ENCODE results near the gene SLC40A1. TPM values are rescaled to one million over a fixed set of nuclear protein-coding genes. Genes with fewer than 3 reads are reported as not detected.

SLC40A1 gene
- total and polyA plus RNA-seq, 3 donors from 2014 or later: 52.3 to 64.0 (median 58.7) TPM

DNA sequence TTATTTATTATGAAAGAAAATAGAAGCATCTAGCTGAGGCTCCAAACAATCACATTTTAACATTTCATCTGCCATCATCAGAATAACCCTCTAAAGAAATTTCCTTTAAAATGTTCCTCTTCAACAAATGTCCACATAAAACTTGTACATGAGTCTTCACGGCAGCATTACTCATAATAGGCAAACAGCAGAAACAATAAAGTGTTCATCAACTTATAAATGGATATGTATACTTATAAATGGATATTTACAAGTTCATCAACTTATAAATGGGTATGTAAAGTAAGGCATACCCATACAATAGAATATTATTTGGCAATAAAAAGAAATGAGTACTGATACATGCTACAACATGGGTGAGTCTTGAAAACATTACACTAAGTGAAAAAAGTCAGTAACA, 47.2 kb upstream of the SLC40A1 start:
- Histone ChIP-seq H3K9me3 (no peaks in the 10 kb centered on the region), H3K4me1 (no peaks in the 10 kb centered on the region), H3K27me3 (no peaks in the 10 kb centered on the region), H3K27ac (no peak overlapping the region), H3K4me3 (no peak overlapping the region), H3K36me3 (ENCODE audit: low read depth, missing control alignments) (no peaks in the 10 kb centered on the region)
- no peak for TF ChIP-seq POLR2A (IDR thresholded peaks at IDR 0.05)
- TF ChIP-seq CTCF (IDR thresholded peaks at IDR 0.05): no peak
- intact Hi-C loops (cut with DNase I; ENCODE audit: low total_unique reads): no loop called here
- DNase-seq: no peak
- 97% methylated on average over 1 of the region's 1 CpG for WGBS, 2 donors

GRCh38 chr2:189625636-189626035, 45.0 kb upstream of the SLC40A1 start:
- DNase-seq: no peak
- WGBS, 2 donors: 85 to 95% methylated on average over 2 of the region's 2 CpGs
- no peak for TF ChIP-seq CTCF (IDR thresholded peaks at IDR 0.05)
- TF ChIP-seq POLR2A (IDR thresholded peaks at IDR 0.05): no peak
- intact Hi-C loops (cut with DNase I; ENCODE audit: low total_unique reads): no loop called here
- Histone ChIP-seq H3K27me3 (no peaks in the 10 kb centered on the region), H3K9me3 (no peaks in the 10 kb centered on the region), H3K4me3 (no peak overlapping the region), H3K36me3 (ENCODE audit: low read depth, missing control alignments) (no peaks in the 10 kb centered on the region), H3K4me1 (no peaks in the 10 kb centered on the region), H3K27ac (no peak overlapping the region)

- Histone ChIP-seq H3K9me3 (no peaks in the 10 kb centered on the region), H3K4me3 (no peak overlapping the region), H3K4me1 (no peaks in the 10 kb centered on the region), H3K27ac (no peak overlapping the region), H3K27me3 (no peaks in the 10 kb centered on the region), H3K36me3 (ENCODE audit: low read depth, missing control alignments) (no peaks in the 10 kb centered on the region)
- WGBS, 2 donors: 84 to 93% methylated on average over 3 of the region's 3 CpGs
- TF ChIP-seq CTCF (IDR thresholded peaks at IDR 0.05): no peak
- TF ChIP-seq POLR2A (IDR thresholded peaks at IDR 0.05): no peak
- DNase-seq: no peak
- intact Hi-C loops (cut with DNase I; ENCODE audit: low total_unique reads): no loop called here
These were observed 44.2 kb upstream of the SLC40A1 start for GRCh38 chr2:189624648-189625355.

DNA sequence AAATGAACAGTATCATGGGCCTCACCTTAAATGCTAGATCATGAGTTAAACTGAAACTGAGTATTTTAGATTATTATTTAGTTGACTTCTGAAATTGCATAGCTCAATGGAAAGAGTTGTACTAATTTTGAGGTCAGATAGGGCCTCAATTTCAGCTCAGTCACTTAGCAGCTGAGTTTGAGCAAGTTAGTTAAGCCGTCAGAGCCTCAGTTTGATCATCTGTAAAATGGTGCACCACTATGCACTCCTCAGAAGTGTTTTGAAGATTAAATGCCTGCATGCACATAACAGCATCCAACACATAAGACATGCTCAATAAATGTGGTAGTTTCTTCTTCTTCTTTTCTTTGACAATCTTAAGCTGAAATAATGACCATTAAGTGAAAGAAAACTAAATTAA, 42.5 kb upstream of the SLC40A1 start:
- DNase-seq: no peak
- no peak overlapping the region for H3K4me3 ChIP-seq
- no peak overlapping the region for H3K27ac ChIP-seq
- H3K4me1 ChIP-seq: no peaks in the 10 kb centered on the region
- WGBS, 2 donors: 91 to 93% methylated on average over 1 of the region's 1 CpG
- no peaks in the 10 kb centered on the region for H3K9me3 ChIP-seq
- H3K27me3 ChIP-seq: no peaks in the 10 kb centered on the region
- intact Hi-C loops (cut with DNase I; ENCODE audit: low total_unique reads): no loop called here
- TF ChIP-seq CTCF (IDR thresholded peaks at IDR 0.05) (no peak), POLR2A (IDR thresholded peaks at IDR 0.05) (no peak)
- H3K36me3 ChIP-seq (ENCODE audit: low read depth, missing control alignments): no peaks in the 10 kb centered on the region

DNA sequence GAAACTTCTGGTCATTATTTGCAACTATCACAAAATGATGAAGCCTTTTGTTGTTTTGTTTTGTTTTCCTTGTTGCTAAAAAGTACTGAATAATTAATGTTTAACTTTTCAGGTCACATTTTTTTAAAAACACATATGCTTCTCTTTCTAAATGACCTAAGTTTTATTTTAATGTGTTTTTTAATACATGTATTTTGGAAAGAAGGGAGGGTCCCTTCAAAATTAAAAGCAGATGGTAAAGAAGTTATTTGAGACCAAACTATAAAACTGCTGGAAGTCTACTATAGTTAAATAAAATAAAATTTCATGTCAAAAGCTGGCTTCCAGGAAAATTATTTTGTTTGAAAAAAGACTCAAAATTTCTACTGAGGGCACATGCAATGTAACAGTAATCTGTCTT, 41.2 kb upstream of the SLC40A1 start:
- Histone ChIP-seq H3K27ac (no peak overlapping the region), H3K36me3 (ENCODE audit: low read depth, missing control alignments) (no peaks in the 10 kb centered on the region), H3K4me1 (no peaks in the 10 kb centered on the region), H3K9me3 (no peaks in the 10 kb centered on the region), H3K4me3 (no peak overlapping the region), H3K27me3 (no peaks in the 10 kb centered on the region)
- intact Hi-C loops (cut with DNase I; ENCODE audit: low total_unique reads): no loop called here
- TF ChIP-seq POLR2A (IDR thresholded peaks at IDR 0.05) (no peak), CTCF (IDR thresholded peaks at IDR 0.05) (no peak)
- no peak for DNase-seq
